Endothelial cell of umbilical vein (primary cell): Measurements from ENCODE around the gene KBTBD13. TPM values are rescaled to one million over a fixed set of nuclear protein-coding genes. Genes with fewer than 3 reads are reported as not detected.

Experiments
- BruUV-seq: library from RNA; stranded (reverse); fragments of 400-500 nt; replicated peaks from 2 replicates; lab custom pipeline; 2021; lab: Mats Ljungman, UMichigan
- CTCF ChIA-PET: fragments of 300-600, 350-600 bp; sonication (Branson Sonifier 250); formaldehyde crosslinking; loops from one replicate; lab custom pipeline; 2021; ENCODE audit warnings: antibody characterized with exemption, inconsistent platforms; lab: Charles Lee
- POLR2A ChIA-PET: fragments of 300-600, 350-600 bp; sonication (Branson Sonifier 250); formaldehyde crosslinking; loops from one replicate; lab custom pipeline; 2021; ENCODE audit warnings: antibody characterized with exemption, inconsistent platforms; lab: Charles Lee
- DNase-seq: peaks from one replicate; pipeline ENCODE4 v3.0.0-alpha.2; 2011; ENCODE audit warnings: low read depth, low spot score
- FAIRE-seq: peaks from 2 replicates; lab custom pipeline; 2011; peaks lifted over from hg19 to GRCh38; lab: Jason Lieb, UNC
- H2AFZ ChIP-seq: 2 replicates; pipeline ENCODE4 v1.6.0; 2012; ENCODE audit warnings: low read depth, low read length, control low read depth, inconsistent platforms
- H3K27ac ChIP-seq: 2 replicates; pipeline ENCODE4 v1.5.1; 2011; ENCODE audit warnings: low read depth, mild to moderate bottlenecking, control low read depth, low read length, moderate library complexity; ENCODE audit not compliant: insufficient read depth
- H3K27me3 ChIP-seq, 2 experiments: 2 replicates each; pipeline versions ENCODE4 v1.6.0 to v1.6.1; 2011; ENCODE audit warnings: low read length in 2 of 2, mixed read lengths in 1 of 2; ENCODE audit not compliant: control insufficient read depth in 2 of 2, insufficient read depth in 2 of 2
- H3K36me3 ChIP-seq, 2 experiments: 2 replicates in 1 of 2; 3 replicates in 1 of 2; pipeline ENCODE4 v1.5.1; 2011; ENCODE audit warnings: low read length in 2 of 2, mild to moderate bottlenecking in 1 of 2, moderate library complexity in 1 of 2; ENCODE audit not compliant: control insufficient read depth in 2 of 2, insufficient read depth in 2 of 2; ENCODE audit errors: extremely low read depth in 1 of 2
- H3K4me1 ChIP-seq: 3 replicates; pipeline ENCODE4 v1.5.1; 2011; ENCODE audit warnings: mild to moderate bottlenecking, low read length; ENCODE audit not compliant: control insufficient read depth, insufficient read depth; ENCODE audit errors: extremely low read depth
- H3K4me2 ChIP-seq: 2 replicates; pipeline ENCODE4 v1.6.1; 2011; ENCODE audit warnings: low read length, control low read depth, mixed read lengths; ENCODE audit not compliant: insufficient read depth
- H3K4me3 ChIP-seq, 3 experiments: fragments of 200-600 bp in 1 of 3; sonication (generic), shearing (Covaris generic) in 1 of 3; replicated peaks in 1 of 3; 2 replicates each; pipeline ENCODE4 v1.5.1; 2011 to 2016; ENCODE audit warnings: control low read depth in 3 of 3, low read length in 3 of 3, mild to moderate bottlenecking in 2 of 3, inconsistent platforms in 1 of 3, low read depth in 1 of 3, moderate library complexity in 1 of 3; ENCODE audit not compliant: insufficient read depth in 1 of 3
- H3K79me2 ChIP-seq: 2 replicates; pipeline ENCODE4 v1.6.0; 2012; ENCODE audit warnings: low read length, inconsistent platforms; ENCODE audit not compliant: control insufficient read depth, insufficient read depth
- H3K9ac ChIP-seq: replicated peaks from 2 replicates; pipeline ENCODE3; 2011; ENCODE audit warnings: low read length, control low read depth; ENCODE audit not compliant: insufficient read depth; ENCODE audit errors: extremely low read depth
- H3K9me1 ChIP-seq: replicated peaks from 3 replicates; pipeline ENCODE4 v1.6.0; 2011; ENCODE audit warnings: mild to moderate bottlenecking, low read length; ENCODE audit not compliant: control insufficient read depth, insufficient read depth; ENCODE audit errors: extremely low read depth
- H3K9me3 ChIP-seq: replicated peaks from 2 replicates; pipeline ENCODE4 v1.5.1; 2012; ENCODE audit warnings: low read length, inconsistent platforms; ENCODE audit not compliant: control insufficient read depth, insufficient read depth
- H4K20me1 ChIP-seq: replicated peaks from 2 replicates; pipeline ENCODE3; 2011; ENCODE audit warnings: mild to moderate bottlenecking, low read length; ENCODE audit not compliant: control insufficient read depth, insufficient read depth; ENCODE audit errors: extremely low read depth
- CTCF ChIP-seq, 2 donors: IDR thresholded peaks; 1 replicate in 1 of 2; 2 replicates in 1 of 2; pipeline ENCODE4 v1.5.1; 2011; ENCODE audit warnings: low read length in 2 of 2, mild to moderate bottlenecking in 2 of 2, moderate library complexity in 2 of 2, control low read depth in 1 of 2, inconsistent platforms in 1 of 2, low read depth in 1 of 2; ENCODE audit not compliant: insufficient read depth in 1 of 2; ENCODE audit errors: extremely low read depth in 1 of 2
- EZH2 ChIP-seq: IDR thresholded peaks from 2 replicates; pipeline ENCODE4 v1.6.1; 2012; ENCODE audit warnings: borderline replicate concordance, low read depth, mild to moderate bottlenecking, moderate library complexity, low read length, inconsistent platforms; ENCODE audit not compliant: severe bottlenecking
- FOS ChIP-seq: IDR thresholded peaks from 2 replicates; pipeline ENCODE4 v1.6.1; 2011; ENCODE audit warnings: mild to moderate bottlenecking, low read length, moderate library complexity, borderline replicate concordance; ENCODE audit not compliant: insufficient read depth
- JUN ChIP-seq: IDR thresholded peaks from 2 replicates; pipeline ENCODE4 v1.6.1; 2011; ENCODE audit warnings: borderline replicate concordance, low read depth; ENCODE audit not compliant: insufficient read length, insufficient read depth
- POLR2AphosphoS5 ChIP-seq: IDR thresholded peaks from 2 replicates; pipeline ENCODE4 v1.6.1; 2012; ENCODE audit warnings: low read depth, mild to moderate bottlenecking, control low read depth, low read length, moderate library complexity; ENCODE audit not compliant: insufficient read depth
- dilution Hi-C: fragments of 300-500 bp; cut with MboI; formaldehyde crosslinking; loops from one replicate; pipeline ENCODE4 v1.15.0; 2019; ENCODE audit warnings: low sequenced_read_pairs; ENCODE audit not compliant: extremely low pct_ligation_motif_present
- intact Hi-C: fragments of 100-400 bp; cut with micrococcal nuclease; formaldehyde crosslinking; loops from one replicate; pipeline ENCODE4 v1.10.0; 2022
- polyA plus RNA-seq, 4 experiments: library from polyadenylated mRNA; depleted of rRNA in 3 of 4; stranded (reverse) in 3 of 4; unstranded in 1 of 4; fragments of >200 nt; gene quantifications; 2 replicates each; pipeline versions ENCODE4 v1.2.1 to v1.2.3, GENCODE V29; 2011 to 2012; ENCODE audit warnings: missing spikeins in 1 of 4
- total RNA-seq: library from RNA; stranded (reverse); gene quantifications from 2 replicates; pipeline ENCODE4 v1.2.3, GENCODE V29; 2021

Gene KBTBD13
- total and polyA plus RNA-seq, 2 donors (not counting 3 experiments of a cell fraction or from before 2014, with no cell fraction given): not detected

DNA sequence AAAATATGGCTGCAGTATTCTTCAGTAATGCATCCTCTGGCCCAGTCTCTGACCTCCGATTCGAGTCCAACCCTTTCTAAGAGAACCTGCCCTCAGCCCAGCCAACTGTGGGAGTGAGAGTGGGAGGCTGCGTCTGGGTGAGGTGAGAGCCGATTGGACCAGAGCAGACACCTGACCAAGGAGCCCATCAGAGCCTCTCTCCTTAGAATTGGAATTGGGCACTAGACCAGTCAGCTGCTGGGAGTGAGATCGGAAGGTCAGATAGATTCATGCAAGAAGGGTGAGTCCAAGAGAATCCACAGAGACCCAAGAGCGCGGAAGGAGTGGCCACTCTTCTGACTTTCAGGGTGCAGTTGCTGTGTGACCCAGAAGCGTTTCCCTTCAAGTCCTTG is 19.0 kb upstream of the KBTBD13 start:
- CTCF ChIA-PET: interaction anchor here (1.3 kb wide), 1 partner anchor 44 kb away, joined by 4 read pairs; no protein-coding TSS in a partner anchor
- Histone ChIP-seq H3K9ac (no peak overlapping the region), H3K9me1 (no peaks in the 10 kb centered on the region), H3K4me1 (no peaks in the 10 kb centered on the region), H3K4me2 (no peak overlapping the region), H4K20me1 (no peaks in the 10 kb centered on the region), H3K79me2 (no peaks in the 10 kb centered on the region), H2AFZ (no peak overlapping the region), H3K4me3 (no peak overlapping the region), H3K27ac (no peak overlapping the region), H3K27me3 (no peaks in the 10 kb centered on the region), H3K36me3 (no peaks in the 10 kb centered on the region), H3K9me3 (no peaks in the 10 kb centered on the region)
- intact Hi-C loops: no loop called here
- POLR2A ChIA-PET: no interaction called here
- DNase-seq (no peak), FAIRE-seq (no peak)
- BruUV-seq: no TSS peak
- no peak for TF ChIP-seq EZH2
- no peak for TF ChIP-seq FOS
- TF ChIP-seq POLR2AphosphoS5: no peak
- no peak for TF ChIP-seq CTCF (IDR thresholded peaks at IDR 0.05; ENCODE audit: extremely low read depth in 1 of 2, insufficient read depth in 1 of 2, low read depth in 1 of 2, low read length in 2 of 2)
- no peak for TF ChIP-seq JUN
- dilution Hi-C loops: no loop called here
